ENCODE results near the gene SEC16B. TPM values are rescaled to one million over a fixed set of nuclear protein-coding genes. Genes with fewer than 3 reads are reported as not detected.

SEC16B gene
- total RNA-seq, 1 experiment from 2014 or later: 0.39 TPM

DNA sequence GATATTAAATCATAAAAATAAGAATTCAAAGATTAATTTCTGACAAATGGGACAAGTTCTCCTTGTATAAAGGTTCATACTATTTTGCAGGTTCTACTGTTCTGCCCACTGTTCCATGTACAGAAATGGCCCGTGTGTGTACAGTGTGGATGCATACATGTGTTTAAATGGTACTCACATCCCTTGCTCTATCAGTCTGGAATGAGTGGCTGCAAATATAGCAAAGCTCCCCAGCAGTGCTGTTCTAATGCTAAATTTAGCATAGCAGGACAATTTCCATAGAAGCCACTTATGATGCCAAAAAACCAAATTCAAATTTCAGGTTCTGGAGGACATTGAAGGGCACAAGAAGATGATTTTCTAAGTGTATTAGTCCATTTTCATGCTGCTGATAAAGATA, 9.4 kb upstream of the SEC16B start:
- ChIA-PET POLR2A (no interaction called here), CTCF (no interaction called here)
- ATAC-seq: no peak
- in situ Hi-C loops (cut with HindIII; ENCODE audit: low pct_unique_long_range_greater_than_20kb, low sequenced_read_pairs): no loop called here
- H3K9me3 ChIP-seq (ENCODE audit: control insufficient read depth, insufficient read depth, low read depth, low read length): no peaks in the 10 kb centered on the region
- H3K27ac ChIP-seq (ENCODE audit: low read length): no peak overlapping the region
- TF ChIP-seq REST (IDR thresholded peaks at IDR 0.05; ENCODE audit: insufficient read depth in 1 of 2, low read depth in 2 of 2, low read length in 1 of 2): no peak
- no peak for TF ChIP-seq SIN3A (IDR thresholded peaks at IDR 0.05; ENCODE audit: borderline replicate concordance, insufficient read depth, low read depth, low read length)
- TF ChIP-seq TCF7L2 (IDR thresholded peaks at IDR 0.05; ENCODE audit: low read depth, low read length): no peak
- TF ChIP-seq CTCF (IDR thresholded peaks at IDR 0.05): no peak
- TF ChIP-seq POLR2AphosphoS5 (IDR thresholded peaks at IDR 0.05; ENCODE audit: low read depth, low read length): no peak
- no peaks in the 10 kb centered on the region for H3K4me1 ChIP-seq (ENCODE audit: control insufficient read depth, insufficient read depth, low read length)
- intact Hi-C loops (cut with micrococcal nuclease; ENCODE audit: unreplicated experiment): no loop called here
- no TSS peak for BruUV-seq (replicated peaks)
- no peak for DNase-seq (ENCODE audit: low read depth, low spot score)
- no peak overlapping the region for H3K4me3 ChIP-seq (ENCODE audit: low read depth in 2 of 2, low read length in 2 of 2)
- no peaks in the 10 kb centered on the region for H3K27me3 ChIP-seq (ENCODE audit: control insufficient read depth, insufficient read depth, low read length)
- H3K36me3 ChIP-seq (ENCODE audit: control insufficient read depth, insufficient read depth, low read length): no peaks in the 10 kb centered on the region

- no peak for ATAC-seq
- CTCF ChIA-PET: no interaction called here
Observed at GRCh38 chr1:177978530-177978929, 8.7 kb upstream of the SEC16B start.

More at GRCh38 chr1:177978530-177978929, 8.7 kb upstream of the SEC16B start:
- Histone ChIP-seq H3K27me3 (ENCODE audit: control insufficient read depth, insufficient read depth, low read length) (no peaks in the 10 kb centered on the region), H3K27ac (ENCODE audit: low read length) (no peak overlapping the region), H3K36me3 (ENCODE audit: control insufficient read depth, insufficient read depth, low read length) (no peaks in the 10 kb centered on the region), H3K9me3 (ENCODE audit: control insufficient read depth, insufficient read depth, low read depth, low read length) (no peaks in the 10 kb centered on the region), H3K4me1 (ENCODE audit: control insufficient read depth, insufficient read depth, low read length) (no peaks in the 10 kb centered on the region), H3K4me3 (ENCODE audit: low read depth in 2 of 2, low read length in 2 of 2) (no peak overlapping the region)
- DNase-seq (ENCODE audit: low read depth, low spot score): no peak
- TF ChIP-seq REST (IDR thresholded peaks at IDR 0.05; ENCODE audit: insufficient read depth in 1 of 2, low read depth in 2 of 2, low read length in 1 of 2) (no peak), SIN3A (IDR thresholded peaks at IDR 0.05; ENCODE audit: borderline replicate concordance, insufficient read depth, low read depth, low read length) (no peak), TCF7L2 (IDR thresholded peaks at IDR 0.05; ENCODE audit: low read depth, low read length) (no peak), CTCF (IDR thresholded peaks at IDR 0.05) (no peak), POLR2AphosphoS5 (IDR thresholded peaks at IDR 0.05; ENCODE audit: low read depth, low read length) (no peak)
- intact Hi-C loops (cut with micrococcal nuclease; ENCODE audit: unreplicated experiment) (no loop called here), in situ Hi-C loops (cut with HindIII; ENCODE audit: low pct_unique_long_range_greater_than_20kb, low sequenced_read_pairs) (no loop called here)
- BruUV-seq (replicated peaks): no TSS peak
- POLR2A ChIA-PET: no interaction called here

Measured in Panc1 (cell line).